GM21515 (cell line): ENCODE data around the gene RIPK4.
"Not testable (repeated sequence)": the region's sequence is repeated elsewhere in the genome, so short reads cannot be mapped to it uniquely, and the experiment has no call there.

Experiments used
- ATAC-seq: cut with Tn5 transposase; IDR thresholded peaks from one replicate; pipeline ENCODE4 v1.9.1; 2021; ENCODE audit not compliant: unreplicated experiment

The RIPK4 gene

GRCh38 chr21:41796476-41797080 is 29.7 kb upstream of the RIPK4 start:
- no peak for ATAC-seq

- ATAC-seq = no peak
Measured at GRCh38 chr21:41795726-41796125, 28.9 kb upstream of the RIPK4 start.

GRCh38 chr21:41794600-41794999 is 27.7 kb upstream of the RIPK4 start:
- ATAC-seq = no peak

- ATAC-seq = no peak
Measured at GRCh38 chr21:41792711-41793110, 25.9 kb upstream of the RIPK4 start.

GRCh38 chr21:41786509-41786987 is 19.7 kb upstream of the RIPK4 start:
- ATAC-seq = no peak

- not testable (repeated sequence) for ATAC-seq
Measured at GRCh38 chr21:41785262-41785661, 18.4 kb upstream of the RIPK4 start.

GRCh38 chr21:41784456-41785102 is 17.7 kb upstream of the RIPK4 start:
- ATAC-seq = no peak

GRCh38 chr21:41783476-41784180 is 16.8 kb upstream of the RIPK4 start:
- no peak for ATAC-seq

- ATAC-seq = no peak
Measured at GRCh38 chr21:41781050-41781410, 14.2 kb upstream of the RIPK4 start.

- no peak for ATAC-seq
Measured at GRCh38 chr21:41780337-41781049, 13.6 kb upstream of the RIPK4 start.

GRCh38 chr21:41779659-41780058 is 12.8 kb upstream of the RIPK4 start:
- no peak for ATAC-seq

GRCh38 chr21:41778930-41779600 is 12.2 kb upstream of the RIPK4 start:
- no peak for ATAC-seq

- no peak for ATAC-seq
Measured at GRCh38 chr21:41777951-41778815, 11.3 kb upstream of the RIPK4 start.

- ATAC-seq = no peak
Measured at GRCh38 chr21:41776778-41777177, 9.9 kb upstream of the RIPK4 start.

GRCh38 chr21:41775149-41775472 is 8.3 kb upstream of the RIPK4 start:
- ATAC-seq = no peak

GRCh38 chr21:41774467-41775148 is 7.8 kb upstream of the RIPK4 start:
- no peak for ATAC-seq

- ATAC-seq = no peak
Measured at GRCh38 chr21:41772351-41773080, 5.7 kb upstream of the RIPK4 start.

- no peak for ATAC-seq
Measured at GRCh38 chr21:41771625-41771945, 4.7 kb upstream of the RIPK4 start.
